ENCODE measurements around the gene ANGPTL7. TPM values are rescaled to one million over a fixed set of nuclear protein-coding genes. Genes with fewer than 3 reads are reported as not detected.

Gene ANGPTL7
- polyA plus RNA-seq, 1 donor (not counting 4 experiments of a cell fraction or from before 2014, with no cell fraction given): not detected

DNA sequence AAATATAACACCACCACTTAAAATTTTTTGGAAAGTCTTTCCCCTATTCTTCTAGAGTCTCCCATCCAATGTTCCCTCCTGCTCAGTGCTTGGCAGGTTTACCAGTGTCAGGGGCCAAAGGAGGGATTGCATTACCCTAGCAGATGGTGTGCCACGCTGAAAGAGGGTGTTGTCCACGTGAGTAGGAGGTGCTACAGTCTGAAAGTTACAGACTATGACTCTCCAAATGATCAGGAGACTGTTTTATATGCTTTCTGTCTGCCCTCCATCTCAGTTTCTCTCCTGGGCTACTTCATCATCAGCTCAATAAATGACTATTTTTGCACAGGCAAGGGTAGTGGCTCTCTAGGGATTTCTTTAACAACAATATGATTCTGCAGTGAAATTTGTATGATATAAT, 31.3 kb upstream of the ANGPTL7 start:
- no peak overlapping the region for H3K4me3 ChIP-seq (ENCODE audit: control insufficient read depth in 2 of 3, extremely low read depth in 1 of 3, insufficient read depth in 2 of 3, low read depth in 1 of 3, low read length in 3 of 3)
- peak overlapping the region; percentile 61 for H3K9ac ChIP-seq (ENCODE audit: control insufficient read depth, extremely low read depth, insufficient read depth, low read length)
- no peaks in the 10 kb centered on the region for H3K9me3 ChIP-seq (ENCODE audit: control insufficient read depth, low read depth, low read length)
- peaks cover 3 to 15% of the 10 kb centered on the region in 2 experiments for H3K36me3 ChIP-seq (ENCODE audit: control insufficient read depth in 2 of 2, extremely low read depth in 1 of 2, insufficient read depth in 2 of 2, low read length in 2 of 2)
- H3K4me1 ChIP-seq (ENCODE audit: control insufficient read depth, extremely low read depth, insufficient read depth, low read length): peaks cover 21% of the 10 kb centered on the region
- FAIRE-seq (no peak), DNase-seq (ENCODE audit: low read depth, low spot score) (no peak)
- TF ChIP-seq EZH2 (IDR thresholded peaks at IDR 0.05; ENCODE audit: low read length): no peak
- no peak for TF ChIP-seq CTCF (optimal IDR thresholded peaks at IDR 0.05 in 1 of 3, IDR thresholded peaks at IDR 0.05 in 1 of 3, conservative IDR thresholded peaks at IDR 0.05 in 1 of 3; ENCODE audit: extremely low read depth in 1 of 3, insufficient read depth in 2 of 3, low read length in 3 of 3)
- peak overlapping the region; percentile 91 for H3K27ac ChIP-seq (ENCODE audit: control insufficient read depth, insufficient read depth, low read length)
- dilution Hi-C loops (cut with MboI; ENCODE audit: extremely low pct_ligation_motif_present, low sequenced_read_pairs): no loop called here
- H3K27me3 ChIP-seq (ENCODE audit: control insufficient read depth, extremely low read depth, insufficient read depth, low read length): no peaks in the 10 kb centered on the region
- peaks cover 3% of the 10 kb centered on the region for H3K9me1 ChIP-seq (ENCODE audit: control insufficient read depth, extremely low read depth, insufficient read depth, low read length)
- H4K20me1 ChIP-seq (ENCODE audit: control insufficient read depth, extremely low read depth, insufficient read depth, low read length): no peaks in the 10 kb centered on the region
- H3K4me2 ChIP-seq (ENCODE audit: control insufficient read depth, extremely low read depth, insufficient read depth, low read depth, low read length): peak overlapping the region; percentile 54
- H3K79me2 ChIP-seq (ENCODE audit: control insufficient read depth, insufficient read depth, low read length): no peaks in the 10 kb centered on the region
- H2AFZ ChIP-seq (ENCODE audit: control insufficient read depth, low read length): no peak overlapping the region

GRCh38 chr1:11158291-11158690, 30.9 kb upstream of the ANGPTL7 start:
- H4K20me1 ChIP-seq (ENCODE audit: control insufficient read depth, extremely low read depth, insufficient read depth, low read length): no peaks in the 10 kb centered on the region
- H3K9me3 ChIP-seq (ENCODE audit: control insufficient read depth, low read depth, low read length): no peaks in the 10 kb centered on the region
- peak overlapping the region; percentile 61 for H3K9ac ChIP-seq (ENCODE audit: control insufficient read depth, extremely low read depth, insufficient read depth, low read length)
- H3K9me1 ChIP-seq (ENCODE audit: control insufficient read depth, extremely low read depth, insufficient read depth, low read length): peaks cover 3% of the 10 kb centered on the region
- H3K79me2 ChIP-seq (ENCODE audit: control insufficient read depth, insufficient read depth, low read length): no peaks in the 10 kb centered on the region
- H2AFZ ChIP-seq (ENCODE audit: control insufficient read depth, low read length): no peak overlapping the region
- no peak for DNase-seq (ENCODE audit: low read depth, low spot score)
- FAIRE-seq: no peak
- TF ChIP-seq EZH2 (IDR thresholded peaks at IDR 0.05; ENCODE audit: low read length): no peak
- peak in 2 of 3 experiments; percentile 9 to 30 for TF ChIP-seq CTCF (optimal IDR thresholded peaks at IDR 0.05 in 1 of 3, IDR thresholded peaks at IDR 0.05 in 1 of 3, conservative IDR thresholded peaks at IDR 0.05 in 1 of 3; ENCODE audit: extremely low read depth in 1 of 3, insufficient read depth in 2 of 3, low read length in 3 of 3)
- H3K4me1 ChIP-seq (ENCODE audit: control insufficient read depth, extremely low read depth, insufficient read depth, low read length): peaks cover 21% of the 10 kb centered on the region
- H3K4me2 ChIP-seq (ENCODE audit: control insufficient read depth, extremely low read depth, insufficient read depth, low read depth, low read length): peak overlapping the region; percentile 54
- peaks cover 3 to 13% of the 10 kb centered on the region in 2 experiments for H3K36me3 ChIP-seq (ENCODE audit: control insufficient read depth in 2 of 2, extremely low read depth in 1 of 2, insufficient read depth in 2 of 2, low read length in 2 of 2)
- dilution Hi-C loops (cut with MboI; ENCODE audit: extremely low pct_ligation_motif_present, low sequenced_read_pairs): no loop called here
- no peaks in the 10 kb centered on the region for H3K27me3 ChIP-seq (ENCODE audit: control insufficient read depth, extremely low read depth, insufficient read depth, low read length)
- H3K27ac ChIP-seq (ENCODE audit: control insufficient read depth, insufficient read depth, low read length): peak overlapping the region; percentile 91
- no peak overlapping the region for H3K4me3 ChIP-seq (ENCODE audit: control insufficient read depth in 2 of 3, extremely low read depth in 1 of 3, insufficient read depth in 2 of 3, low read depth in 1 of 3, low read length in 3 of 3)
